ENCODE results near the gene THUMPD1.
"Not testable (repeated sequence)": the region's sequence is repeated elsewhere in the genome, so short reads cannot be mapped to it uniquely, and the experiment has no call there.

- TF ChIP-seq CTCF, POLR2A (IDR thresholded peaks at IDR 0.05): not testable (repeated sequence)
Observed at GRCh38 chr16:20694096-20694495, 47.5 kb downstream of the THUMPD1 start.

Data from Peyer's patch (tissue), 4 donors.